Transverse colon (tissue), 4 donors: ENCODE results near the gene MDFI. TPM values are rescaled to one million over a fixed set of nuclear protein-coding genes. Genes with fewer than 3 reads are reported as not detected.

Experiments
- DNase-seq: peaks from one replicate; pipeline ENCODE4 v3.0.0-alpha.2; 2019
- H3K27ac ChIP-seq, 4 donors: fragments of 200-600 bp; sonication (generic); 2 replicates each; pipeline ENCODE4 v1.5.1; 2016 to 2018; ENCODE audit warnings: inconsistent platforms in 4 of 4
- H3K27me3 ChIP-seq: fragments of 200-600 bp; sonication (generic); 2 replicates; pipeline ENCODE4 v1.5.1; 2017; ENCODE audit warnings: inconsistent platforms
- H3K36me3 ChIP-seq, 4 donors: fragments of 200-600 bp; sonication (generic); 2 replicates each; pipeline ENCODE4 v1.5.1; 2017 to 2019; ENCODE audit warnings: inconsistent platforms in 4 of 4
- H3K4me1 ChIP-seq, 4 donors: fragments of 200-600 bp; sonication (generic); 2 replicates each; pipeline ENCODE4 v1.5.1; 2017 to 2020; ENCODE audit warnings: inconsistent platforms in 4 of 4
- H3K4me3 ChIP-seq, 4 donors: fragments of 200-600 bp; sonication (generic); 1 replicate in 1 of 4; 2 replicates in 3 of 4; pipeline versions ENCODE4 v1.5.1 to v1.6.1; 2017 to 2019; ENCODE audit warnings: inconsistent platforms in 4 of 4
- H3K9me3 ChIP-seq, 2 donors: fragments of 200-600 bp; sonication (generic); 2 replicates each; pipeline ENCODE4 v1.5.1; 2017 to 2019; ENCODE audit warnings: inconsistent platforms in 2 of 2
- CTCF ChIP-seq, 5 experiments: fragments of 200-600 bp in 3 of 5; fragments of 450-650 bp in 2 of 5; sonication (generic) in 3 of 5; IDR thresholded peaks; 1 replicate in 2 of 5; 2 replicates in 3 of 5; pipeline ENCODE4 v1.5.1; 2016 to 2017; ENCODE audit warnings: antibody characterized with exemption in 5 of 5, inconsistent platforms in 3 of 5, mild to moderate bottlenecking in 2 of 5, moderate library complexity in 1 of 5
- EP300 ChIP-seq: sonication (generic); formaldehyde crosslinking; IDR thresholded peaks from one replicate; pipeline ENCODE4 v1.6.1; 2017; ENCODE audit warnings: antibody characterized with exemption, low read depth
- POLR2A ChIP-seq: fragments of 450-650 bp; IDR thresholded peaks from one replicate; pipeline ENCODE4 v1.6.1; 2016; ENCODE audit warnings: antibody characterized with exemption, mild to moderate bottlenecking, moderate library complexity
- POLR2AphosphoS5 ChIP-seq, 3 donors: sonication (generic); formaldehyde crosslinking; IDR thresholded peaks; one replicate each; pipeline ENCODE4 v1.6.1; 2016; ENCODE audit warnings: antibody characterized with exemption in 3 of 3
- WGBS, 2 donors: methylation state at CpG; one replicate each; pipeline ENCODE4 v1.1.5; 2018; ENCODE audit warnings: low coverage in 1 of 2; 5-methylcytosine and 5-hydroxymethylcytosine counted together
- in situ Hi-C, 4 donors: fragments of 200-750 bp; cut with MboI; loops; one replicate each; pipeline versions ENCODE4 v1.15.0 to v1.15.1; 2017; ENCODE audit warnings: low sequenced_read_pairs in 3 of 4, low pct_ligation_motif_present in 1 of 4, low pct_unique_long_range_greater_than_20kb in 1 of 4
- intact Hi-C: fragments of 100-400 bp; cut with DNase I; formaldehyde crosslinking; loops from one replicate; pipeline ENCODE4 v1.15.1; 2023; ENCODE audit warnings: low total_unique reads
- total RNA-seq, 4 donors: library from RNA; depleted of rRNA; stranded (reverse); fragments of >200 nt; gene quantifications; one replicate each; pipeline ENCODE4 v1.1.0, GENCODE V29; 2016

The MDFI gene
- total RNA-seq, 4 donors from 2014 or later = 2.1 to 2.2 TPM; not detected in 2

- DNase-seq = no peak
- 96% methylated on average over 25 of the region's 25 CpGs; no CpG with 5 or more reads in 1 of the 2 donors for WGBS, 2 donors
- no peak overlapping the region for H3K4me3 ChIP-seq
- TF ChIP-seq EP300 = no peak
- no peak for TF ChIP-seq POLR2AphosphoS5 (IDR thresholded peaks at IDR 0.05)
- no peak for TF ChIP-seq POLR2A
- no peak for TF ChIP-seq CTCF (IDR thresholded peaks at IDR 0.05)
- no peaks in the 10 kb centered on the region for H3K27me3 ChIP-seq
- no peak overlapping the region for H3K27ac ChIP-seq
- H3K4me1 ChIP-seq = peaks cover 0 to 3% (median 3%) of the 10 kb centered on the region in 4 donors
- intact Hi-C loops (no loop called here), in situ Hi-C loops (loop anchor here in 1 of 4 donors (25.0 kb wide), 2 partner anchors 228 to 328 kb away; no protein-coding TSS in a partner anchor)
- H3K36me3 ChIP-seq = peaks cover 0 to 7% (median 0%) of the 10 kb centered on the region in 4 donors
- no peaks in the 10 kb centered on the region for H3K9me3 ChIP-seq
Measured at GRCh38 chr6:41690541-41691330, 52.5 kb downstream of the MDFI start.

GRCh38 chr6:41691426-41692079 is 53.3 kb downstream of the MDFI start:
- Histone ChIP-seq H3K36me3 (peaks cover 0 to 7% (median 0%) of the 10 kb centered on the region in 4 donors), H3K9me3 (no peaks in the 10 kb centered on the region), H3K4me3 (no peak overlapping the region), H3K27ac (no peak overlapping the region), H3K27me3 (no peaks in the 10 kb centered on the region), H3K4me1 (peaks cover 0 to 3% (median 3%) of the 10 kb centered on the region in 4 donors)
- WGBS, 2 donors = 86 to 89% methylated on average over 7 to 8 of the region's 8 CpGs
- DNase-seq = no peak
- intact Hi-C loops = no loop called here
- TF ChIP-seq POLR2AphosphoS5 (IDR thresholded peaks at IDR 0.05) (no peak), CTCF (IDR thresholded peaks at IDR 0.05) (no peak), EP300 (no peak), POLR2A (no peak)
- in situ Hi-C loops = loop anchor here in 1 of 4 donors (25.0 kb wide), 2 partner anchors 229 to 329 kb away; no protein-coding TSS in a partner anchor

- no peak overlapping the region for H3K27ac ChIP-seq
- H3K4me3 ChIP-seq = no peak overlapping the region
- peaks cover 0 to 3% (median 2%) of the 10 kb centered on the region in 4 donors for H3K4me1 ChIP-seq
- no peaks in the 10 kb centered on the region for H3K27me3 ChIP-seq
- intact Hi-C loops (no loop called here), in situ Hi-C loops (loop anchor here in 1 of 4 donors (25.0 kb wide), 2 partner anchors 230 to 330 kb away; no protein-coding TSS in a partner anchor)
- TF ChIP-seq EP300 = no peak
- no peak for TF ChIP-seq CTCF (IDR thresholded peaks at IDR 0.05)
- TF ChIP-seq POLR2AphosphoS5 (IDR thresholded peaks at IDR 0.05) = no peak
- TF ChIP-seq POLR2A = no peak
- H3K9me3 ChIP-seq = no peaks in the 10 kb centered on the region
- no peak for DNase-seq
- H3K36me3 ChIP-seq = peaks cover 0 to 7% (median 0%) of the 10 kb centered on the region in 4 donors
Measured at GRCh38 chr6:41692080-41692675, 53.9 kb downstream of the MDFI start.

- H3K36me3 ChIP-seq = peaks cover 0 to 7% (median 0%) of the 10 kb centered on the region in 4 donors
- WGBS, 2 donors = 94 to 100% methylated on average over 1 to 2 of the region's 2 CpGs
- intact Hi-C loops = no loop called here
- no peak for DNase-seq
- no peak for TF ChIP-seq EP300
- TF ChIP-seq CTCF (IDR thresholded peaks at IDR 0.05) = no peak
- no peak for TF ChIP-seq POLR2A
- TF ChIP-seq POLR2AphosphoS5 (IDR thresholded peaks at IDR 0.05) = no peak
- in situ Hi-C loops = loop anchor here in 1 of 4 donors (25.0 kb wide), 2 partner anchors 230 to 330 kb away; no protein-coding TSS in a partner anchor
- no peaks in the 10 kb centered on the region for H3K9me3 ChIP-seq
- no peak overlapping the region for H3K4me3 ChIP-seq
- H3K27ac ChIP-seq = no peak overlapping the region
- H3K27me3 ChIP-seq = no peaks in the 10 kb centered on the region
- peaks cover 0 to under 1% (median 0%) of the 10 kb centered on the region in 4 donors for H3K4me1 ChIP-seq
Measured at GRCh38 chr6:41692730-41693129, 54.5 kb downstream of the MDFI start.
